ENCODE data around the gene NHLRC2. TPM values are rescaled to one million over a fixed set of nuclear protein-coding genes. Genes with fewer than 3 reads are reported as not detected.
"Not testable (repeated sequence)": the region's sequence is repeated elsewhere in the genome, so short reads cannot be mapped to it uniquely, and the experiment has no call there.

NHLRC2 gene
- total RNA-seq, 1 donor from 2014 or later: 46.3 TPM

- H3K4me3 ChIP-seq (ENCODE audit: low read depth, low read length): no peak overlapping the region
- TF ChIP-seq CTCF (IDR thresholded peaks at IDR 0.05; ENCODE audit: insufficient read depth, low read length, poor library complexity, severe bottlenecking): no peak
- H3K36me3 ChIP-seq (ENCODE audit: control insufficient read depth, insufficient read depth, low read length): no peaks in the 10 kb centered on the region
- H3K27me3 ChIP-seq (ENCODE audit: control insufficient read depth, insufficient read depth, low read length): no peaks in the 10 kb centered on the region
- no peak for DNase-seq (ENCODE audit: low read depth)
These were observed 32.3 kb upstream of the NHLRC2 start for GRCh38 chr10:113822174-113822573.

- Histone ChIP-seq H3K4me3 (ENCODE audit: low read depth, low read length) (no peak overlapping the region), H3K36me3 (ENCODE audit: control insufficient read depth, insufficient read depth, low read length) (no peaks in the 10 kb centered on the region), H3K27me3 (ENCODE audit: control insufficient read depth, insufficient read depth, low read length) (no peaks in the 10 kb centered on the region)
- no peak for TF ChIP-seq CTCF (IDR thresholded peaks at IDR 0.05; ENCODE audit: insufficient read depth, low read length, poor library complexity, severe bottlenecking)
- DNase-seq (ENCODE audit: low read depth): no peak
These were observed 31.1 kb upstream of the NHLRC2 start for GRCh38 chr10:113823389-113823788.

GRCh38 chr10:113825791-113826190, 28.7 kb upstream of the NHLRC2 start:
- Histone ChIP-seq H3K36me3 (ENCODE audit: control insufficient read depth, insufficient read depth, low read length) (no peaks in the 10 kb centered on the region), H3K27me3 (ENCODE audit: control insufficient read depth, insufficient read depth, low read length) (no peaks in the 10 kb centered on the region), H3K4me3 (ENCODE audit: low read depth, low read length) (no peak overlapping the region)
- no peak for DNase-seq (ENCODE audit: low read depth)
- TF ChIP-seq CTCF (IDR thresholded peaks at IDR 0.05; ENCODE audit: insufficient read depth, low read length, poor library complexity, severe bottlenecking): no peak

GRCh38 chr10:113828567-113828966, 25.9 kb upstream of the NHLRC2 start:
- not testable (repeated sequence) for H3K4me3 ChIP-seq (ENCODE audit: low read depth, low read length); H3K27me3 ChIP-seq (ENCODE audit: control insufficient read depth, insufficient read depth, low read length); H3K36me3 ChIP-seq (ENCODE audit: control insufficient read depth, insufficient read depth, low read length); DNase-seq (ENCODE audit: low read depth)

- H3K27me3 ChIP-seq (ENCODE audit: control insufficient read depth, insufficient read depth, low read length): no peaks in the 10 kb centered on the region
- DNase-seq (ENCODE audit: low read depth): no peak
- TF ChIP-seq CTCF (IDR thresholded peaks at IDR 0.05; ENCODE audit: insufficient read depth, low read length, poor library complexity, severe bottlenecking): no peak
- H3K36me3 ChIP-seq (ENCODE audit: control insufficient read depth, insufficient read depth, low read length): no peaks in the 10 kb centered on the region
- no peak overlapping the region for H3K4me3 ChIP-seq (ENCODE audit: low read depth, low read length)
These were observed 12.3 kb upstream of the NHLRC2 start for GRCh38 chr10:113842171-113842570.

- TF ChIP-seq CTCF (IDR thresholded peaks at IDR 0.05; ENCODE audit: insufficient read depth, low read length, poor library complexity, severe bottlenecking): no peak
- Histone ChIP-seq H3K36me3 (ENCODE audit: control insufficient read depth, insufficient read depth, low read length) (no peaks in the 10 kb centered on the region), H3K27me3 (ENCODE audit: control insufficient read depth, insufficient read depth, low read length) (no peaks in the 10 kb centered on the region), H3K4me3 (ENCODE audit: low read depth, low read length) (no peak overlapping the region)
- DNase-seq (ENCODE audit: low read depth): no peak
These were observed 10.4 kb upstream of the NHLRC2 start for GRCh38 chr10:113843972-113844485.

Measured in kidney epithelial cell (primary cell).